ENCODE results near the gene ZNF653. TPM values are rescaled to one million over a fixed set of nuclear protein-coding genes. Genes with fewer than 3 reads are reported as not detected.

Gene ZNF653
- total and polyA plus RNA-seq, 9 of the 15 experiments (the other 6 are each of a cell fraction or from before 2014, with no cell fraction given) = 1.6 to 8.0 (median 4.2) TPM; not detected in 2

GRCh38 chr19:11535792-11536595 lies 30.4 kb upstream of the ZNF653 start (continued):
- TF ChIP-seq, protein P1, sequence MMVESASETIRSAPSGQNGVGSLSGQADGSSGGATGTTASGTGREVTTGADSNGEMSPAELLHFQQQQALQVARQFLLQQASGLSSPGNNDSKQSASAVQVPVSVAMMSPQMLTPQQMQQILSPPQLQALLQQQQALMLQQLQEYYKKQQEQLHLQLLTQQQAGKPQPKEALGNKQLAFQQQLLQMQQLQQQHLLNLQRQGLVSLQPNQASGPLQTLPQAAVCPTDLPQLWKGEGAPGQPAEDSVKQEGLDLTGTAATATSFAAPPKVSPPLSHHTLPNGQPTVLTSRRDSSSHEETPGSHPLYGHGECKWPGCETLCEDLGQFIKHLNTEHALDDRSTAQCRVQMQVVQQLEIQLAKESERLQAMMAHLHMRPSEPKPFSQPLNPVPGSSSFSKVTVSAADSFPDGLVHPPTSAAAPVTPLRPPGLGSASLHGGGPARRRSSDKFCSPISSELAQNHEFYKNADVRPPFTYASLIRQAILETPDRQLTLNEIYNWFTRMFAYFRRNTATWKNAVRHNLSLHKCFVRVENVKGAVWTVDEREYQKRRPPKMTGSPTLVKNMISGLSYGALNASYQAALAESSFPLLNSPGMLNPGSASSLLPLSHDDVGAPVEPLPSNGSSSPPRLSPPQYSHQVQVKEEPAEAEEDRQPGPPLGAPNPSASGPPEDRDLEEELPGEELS (CRISPR knock-in tag; IDR thresholded peaks at IDR 0.05; ENCODE audit: borderline replicate concordance) = no peak
- TF ChIP-seq GATA2 (CRISPR knock-in tag; IDR thresholded peaks at IDR 0.05) (no peak), ZNF174 (CRISPR knock-in tag; IDR thresholded peaks at IDR 0.05) (no peak), PURB (CRISPR knock-in tag; IDR thresholded peaks at IDR 0.05; ENCODE audit: low read depth) (no peak), ZBTB34 (CRISPR knock-in tag; IDR thresholded peaks at IDR 0.05) (no peak), KLF6 (CRISPR knock-in tag; IDR thresholded peaks at IDR 0.05; ENCODE audit: borderline replicate concordance) (no peak), ADNP (tag; IDR thresholded peaks at IDR 0.05) (peak; percentile 100), NFIC (IDR thresholded peaks at IDR 0.05) (peak; percentile 78), ZNF766 (CRISPR knock-in tag; conservative IDR thresholded peaks at IDR 0.05) (peak; percentile 53; the same call in 1 of the 2 replicates), RCOR1 (IDR thresholded peaks at IDR 0.05; ENCODE audit: borderline replicate concordance in 1 of 2, low read depth in 2 of 2, low read length in 2 of 2) (peak; percentile 65 to 96; a peak in 2 of 4 replicates), SRSF1 (IDR thresholded peaks at IDR 0.05; ENCODE audit: low read depth, low read length) (no peak), ZNF253 (CRISPR knock-in tag; conservative IDR thresholded peaks at IDR 0.05) (no peak), SRSF9 (IDR thresholded peaks at IDR 0.05; ENCODE audit: borderline replicate concordance, low read depth, low read length) (no peak), ZNF133 (CRISPR knock-in tag; IDR thresholded peaks at IDR 0.05) (no peak)
- TF ChIP-seq, protein P2, sequence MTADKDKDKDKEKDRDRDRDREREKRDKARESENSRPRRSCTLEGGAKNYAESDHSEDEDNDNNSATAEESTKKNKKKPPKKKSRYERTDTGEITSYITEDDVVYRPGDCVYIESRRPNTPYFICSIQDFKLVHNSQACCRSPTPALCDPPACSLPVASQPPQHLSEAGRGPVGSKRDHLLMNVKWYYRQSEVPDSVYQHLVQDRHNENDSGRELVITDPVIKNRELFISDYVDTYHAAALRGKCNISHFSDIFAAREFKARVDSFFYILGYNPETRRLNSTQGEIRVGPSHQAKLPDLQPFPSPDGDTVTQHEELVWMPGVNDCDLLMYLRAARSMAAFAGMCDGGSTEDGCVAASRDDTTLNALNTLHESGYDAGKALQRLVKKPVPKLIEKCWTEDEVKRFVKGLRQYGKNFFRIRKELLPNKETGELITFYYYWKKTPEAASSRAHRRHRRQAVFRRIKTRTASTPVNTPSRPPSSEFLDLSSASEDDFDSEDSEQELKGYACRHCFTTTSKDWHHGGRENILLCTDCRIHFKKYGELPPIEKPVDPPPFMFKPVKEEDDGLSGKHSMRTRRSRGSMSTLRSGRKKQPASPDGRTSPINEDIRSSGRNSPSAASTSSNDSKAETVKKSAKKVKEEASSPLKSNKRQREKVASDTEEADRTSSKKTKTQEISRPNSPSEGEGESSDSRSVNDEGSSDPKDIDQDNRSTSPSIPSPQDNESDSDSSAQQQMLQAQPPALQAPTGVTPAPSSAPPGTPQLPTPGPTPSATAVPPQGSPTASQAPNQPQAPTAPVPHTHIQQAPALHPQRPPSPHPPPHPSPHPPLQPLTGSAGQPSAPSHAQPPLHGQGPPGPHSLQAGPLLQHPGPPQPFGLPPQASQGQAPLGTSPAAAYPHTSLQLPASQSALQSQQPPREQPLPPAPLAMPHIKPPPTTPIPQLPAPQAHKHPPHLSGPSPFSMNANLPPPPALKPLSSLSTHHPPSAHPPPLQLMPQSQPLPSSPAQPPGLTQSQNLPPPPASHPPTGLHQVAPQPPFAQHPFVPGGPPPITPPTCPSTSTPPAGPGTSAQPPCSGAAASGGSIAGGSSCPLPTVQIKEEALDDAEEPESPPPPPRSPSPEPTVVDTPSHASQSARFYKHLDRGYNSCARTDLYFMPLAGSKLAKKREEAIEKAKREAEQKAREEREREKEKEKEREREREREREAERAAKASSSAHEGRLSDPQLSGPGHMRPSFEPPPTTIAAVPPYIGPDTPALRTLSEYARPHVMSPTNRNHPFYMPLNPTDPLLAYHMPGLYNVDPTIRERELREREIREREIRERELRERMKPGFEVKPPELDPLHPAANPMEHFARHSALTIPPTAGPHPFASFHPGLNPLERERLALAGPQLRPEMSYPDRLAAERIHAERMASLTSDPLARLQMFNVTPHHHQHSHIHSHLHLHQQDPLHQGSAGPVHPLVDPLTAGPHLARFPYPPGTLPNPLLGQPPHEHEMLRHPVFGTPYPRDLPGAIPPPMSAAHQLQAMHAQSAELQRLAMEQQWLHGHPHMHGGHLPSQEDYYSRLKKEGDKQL (CRISPR knock-in tag; IDR thresholded peaks at IDR 0.05; ENCODE audit: borderline replicate concordance) = no peak
- TF ChIP-seq, protein P3, sequence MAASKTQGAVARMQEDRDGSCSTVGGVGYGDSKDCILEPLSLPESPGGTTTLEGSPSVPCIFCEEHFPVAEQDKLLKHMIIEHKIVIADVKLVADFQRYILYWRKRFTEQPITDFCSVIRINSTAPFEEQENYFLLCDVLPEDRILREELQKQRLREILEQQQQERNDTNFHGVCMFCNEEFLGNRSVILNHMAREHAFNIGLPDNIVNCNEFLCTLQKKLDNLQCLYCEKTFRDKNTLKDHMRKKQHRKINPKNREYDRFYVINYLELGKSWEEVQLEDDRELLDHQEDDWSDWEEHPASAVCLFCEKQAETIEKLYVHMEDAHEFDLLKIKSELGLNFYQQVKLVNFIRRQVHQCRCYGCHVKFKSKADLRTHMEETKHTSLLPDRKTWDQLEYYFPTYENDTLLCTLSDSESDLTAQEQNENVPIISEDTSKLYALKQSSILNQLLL (CRISPR knock-in tag; IDR thresholded peaks at IDR 0.05; ENCODE audit: borderline replicate concordance) = no peak

Data from K562 (cell line).